CD4-positive, alpha-beta T cell treated with Interleukin-4 for 1 hour (primary cell): ENCODE results near the gene ZNF764.
"Not testable (repeated sequence)": the region's sequence is repeated elsewhere in the genome, so short reads cannot be mapped to it uniquely, and the experiment has no call there.

ENCODE experiments used
- DNase-seq, 2 donors: peaks; one replicate each; pipeline ENCODE4 v3.0.0-alpha.2; 2020 to 2022

Gene ZNF764

DNA sequence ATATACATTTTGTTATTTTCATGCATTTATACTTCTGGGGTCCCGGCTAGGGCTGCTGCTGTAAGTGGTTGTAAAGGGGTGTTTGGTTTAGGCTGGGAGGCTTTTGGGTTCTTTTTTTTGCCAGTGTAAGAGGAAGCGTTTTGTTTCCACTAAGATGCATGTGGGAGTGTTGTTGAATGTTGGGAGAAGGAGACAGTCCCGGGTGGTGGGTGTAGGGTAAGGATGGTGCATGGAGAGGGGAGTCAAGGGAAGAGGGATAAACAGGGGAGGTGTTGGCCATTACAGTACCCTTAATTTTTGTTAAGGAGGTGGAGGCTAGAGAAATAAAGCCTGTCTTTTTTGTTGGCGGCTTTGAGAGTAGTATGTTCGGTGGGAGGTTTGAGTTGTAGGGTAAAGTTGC is 15.1 kb downstream of the ZNF764 start:
- DNase-seq = no peak

DNA sequence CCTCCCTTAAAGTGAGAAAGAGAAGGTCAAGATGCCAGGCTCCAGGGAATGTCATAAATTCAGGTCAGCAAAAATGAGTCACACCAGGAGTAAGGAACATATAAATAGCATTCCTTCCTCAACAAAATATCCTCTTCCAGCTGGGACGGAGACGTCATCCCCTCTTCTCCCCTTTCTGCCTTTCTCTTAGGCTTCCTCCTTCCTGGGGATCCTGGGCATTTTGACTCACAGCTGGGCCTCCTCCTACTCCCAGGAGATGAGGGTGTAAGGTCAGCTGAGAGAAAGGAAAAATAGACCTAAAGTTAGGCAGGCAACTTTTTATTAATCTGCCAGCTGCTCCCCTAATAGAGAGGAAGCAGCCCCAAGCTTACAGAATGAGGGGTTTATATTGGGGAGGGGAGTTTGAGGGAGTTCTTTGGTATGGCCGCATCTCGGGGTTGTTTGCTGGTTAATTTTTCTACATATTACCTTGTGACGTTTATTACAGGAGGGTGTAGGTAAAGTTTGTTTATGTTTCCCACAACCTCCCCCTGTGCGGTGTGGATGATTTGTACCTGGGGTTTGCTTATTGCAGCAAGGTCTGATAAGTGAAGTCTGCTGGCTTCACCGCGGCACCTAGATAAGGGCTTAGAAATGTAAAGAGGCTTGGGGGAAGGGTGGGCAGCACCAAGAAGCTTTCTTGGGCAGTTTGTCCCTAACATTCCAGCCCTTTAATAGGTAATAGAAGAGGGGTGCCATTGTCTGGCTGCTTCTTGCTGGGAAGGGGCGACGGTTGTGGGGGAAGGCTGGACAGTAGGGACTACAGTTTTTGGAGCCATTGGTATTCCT is 16.5 kb downstream of the ZNF764 start:
- no peak for DNase-seq

DNA sequence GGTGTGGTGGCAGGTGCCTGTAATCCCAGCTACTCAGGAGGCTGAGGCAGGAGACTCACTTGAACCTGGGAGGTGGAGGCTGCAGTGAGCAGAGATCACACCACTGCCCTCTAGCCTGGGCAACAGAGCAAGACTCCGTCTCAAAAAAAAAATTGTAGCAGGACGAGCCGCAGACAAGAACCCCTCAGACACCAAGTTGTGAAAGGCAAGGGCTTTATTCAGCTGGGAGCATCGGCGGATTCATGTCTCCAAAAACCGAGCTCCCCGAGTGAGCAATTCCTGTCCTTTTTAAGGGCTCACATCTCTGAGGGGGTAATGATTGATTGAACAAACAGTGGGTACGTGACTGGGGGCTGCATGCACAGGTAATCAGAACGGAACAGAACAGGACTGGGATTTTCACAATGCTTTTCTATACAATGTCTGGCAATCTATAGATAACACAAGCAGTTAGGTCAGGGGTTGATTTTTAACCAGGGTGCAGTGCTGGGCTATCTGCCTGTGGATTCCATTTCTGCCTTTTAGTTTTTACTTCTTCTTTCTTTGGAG is 17.2 kb downstream of the ZNF764 start:
- not testable (repeated sequence) for DNase-seq

DNA sequence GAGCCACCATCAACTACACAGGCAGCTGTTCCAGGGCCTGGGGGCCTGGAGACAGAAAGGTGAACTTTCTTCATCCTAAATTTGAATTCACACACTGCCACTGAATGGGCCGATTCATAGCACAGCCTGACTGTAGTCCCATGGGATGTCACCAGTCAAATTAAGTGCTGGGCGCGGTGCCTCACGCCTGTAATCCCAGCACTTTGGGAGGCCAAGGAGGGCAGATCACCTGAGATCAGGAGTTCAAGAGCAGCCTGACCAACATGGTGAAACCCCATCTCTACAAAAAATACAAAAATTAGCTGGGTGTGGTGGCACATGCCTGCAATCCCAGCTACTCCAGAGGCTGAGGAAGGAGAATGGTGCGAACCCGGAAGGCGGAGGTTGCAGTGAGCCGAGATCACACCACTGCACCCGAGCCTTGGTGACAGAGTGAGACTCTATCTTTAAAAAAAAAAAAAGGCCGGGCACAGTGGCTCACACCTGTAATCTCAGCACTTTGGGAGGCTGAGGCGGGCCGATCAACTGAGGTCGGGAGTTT is 18.1 kb downstream of the ZNF764 start:
- DNase-seq = not testable (repeated sequence)

DNA sequence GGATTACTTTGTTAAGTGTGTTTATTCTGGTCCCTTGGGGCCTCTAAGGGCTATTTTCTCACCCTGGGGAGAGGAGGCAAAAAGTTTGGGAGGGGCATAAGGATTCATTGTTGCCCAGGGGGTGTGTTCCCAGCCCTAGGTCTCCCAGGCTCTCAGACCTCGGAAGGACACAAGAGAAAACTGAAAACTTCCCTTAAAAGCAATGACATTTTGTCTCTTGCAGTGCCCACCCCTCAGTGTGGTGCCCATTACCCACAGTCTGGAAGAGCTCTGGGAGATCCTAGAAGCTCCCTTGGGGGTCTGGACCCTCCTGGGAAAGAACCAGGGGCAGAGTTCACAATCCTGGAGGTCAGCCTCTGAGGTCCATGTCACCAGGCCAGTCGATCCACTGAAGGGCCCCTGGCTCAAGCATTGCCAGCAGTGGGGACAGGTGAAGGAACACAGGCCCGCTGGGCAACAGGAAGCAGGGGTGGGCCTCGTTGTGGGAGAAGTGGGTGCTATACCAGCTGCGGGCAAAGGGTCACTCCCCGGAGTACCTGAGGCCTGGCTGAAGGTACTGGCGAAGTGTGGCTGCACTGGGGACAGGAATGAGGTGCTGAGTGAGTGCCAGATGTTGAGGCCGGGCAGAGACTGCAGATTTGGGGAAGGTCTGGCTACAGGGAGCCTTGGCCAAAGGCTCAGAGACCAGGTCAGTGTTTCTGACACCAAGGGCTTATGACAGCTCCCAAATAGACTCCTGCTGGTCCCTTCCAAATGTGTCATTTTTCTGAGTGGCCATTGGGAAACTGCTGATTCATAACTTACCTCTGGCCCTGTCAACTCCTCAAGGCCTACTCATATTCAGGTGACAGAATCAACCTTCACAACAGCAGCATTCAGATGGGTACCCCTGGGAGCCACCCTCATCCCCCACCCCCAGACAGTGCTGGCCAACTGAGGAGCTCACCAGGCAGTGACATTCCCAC is 18.9 kb downstream of the ZNF764 start:
- DNase-seq = no peak

DNA sequence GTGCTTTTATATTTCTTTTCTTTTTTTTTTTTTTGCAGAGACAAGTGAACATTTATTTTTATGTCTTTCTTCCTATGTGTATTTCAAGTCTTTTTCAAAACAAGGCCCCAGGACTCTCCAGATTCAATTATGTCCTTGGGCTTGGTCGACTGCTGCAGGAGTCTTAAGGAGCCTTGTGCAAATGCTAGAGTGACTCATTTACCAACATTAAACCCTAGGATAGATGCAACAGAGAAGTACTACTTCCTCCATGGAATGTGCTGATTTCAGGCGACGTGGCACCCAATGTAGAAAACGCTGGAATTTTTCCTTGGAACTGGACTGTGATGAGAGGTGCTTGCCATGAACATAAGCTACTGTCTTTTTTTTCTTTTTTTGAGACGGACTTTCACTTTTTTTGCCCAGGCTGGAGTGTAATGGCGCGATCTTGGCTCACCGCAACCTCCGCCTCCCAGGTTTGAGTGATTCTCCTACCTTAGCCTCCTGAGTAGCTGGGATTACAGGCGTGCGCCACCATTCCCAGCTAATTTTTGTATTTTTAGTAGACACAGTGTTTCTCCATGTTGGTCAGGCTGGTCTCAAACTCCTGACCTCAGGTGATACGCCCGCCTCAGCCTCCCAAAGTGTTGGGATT is 21.7 kb downstream of the ZNF764 start:
- not testable (repeated sequence) for DNase-seq

DNA sequence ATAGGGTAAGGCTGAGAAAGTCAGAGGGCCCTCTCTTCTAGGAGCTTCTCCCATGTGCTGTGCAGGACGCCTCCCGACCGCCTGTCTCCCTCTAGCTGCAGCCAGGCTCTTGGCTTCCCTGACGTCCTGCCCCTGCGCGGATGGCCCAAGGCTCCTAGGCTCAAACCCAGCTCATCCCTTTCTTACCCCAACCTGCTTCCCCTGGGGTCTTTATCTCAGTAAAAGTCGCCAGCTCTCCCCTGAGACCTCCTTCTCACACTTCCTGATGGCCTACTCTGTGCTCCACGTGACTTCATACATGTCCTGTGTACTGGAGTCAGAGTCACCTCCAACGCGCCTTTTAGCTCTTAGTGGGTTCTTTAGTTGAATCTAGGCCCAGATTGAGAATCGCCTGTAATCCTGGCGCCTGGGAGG is 22.4 kb downstream of the ZNF764 start:
- DNase-seq = peak; percentile 66 to 69

DNA sequence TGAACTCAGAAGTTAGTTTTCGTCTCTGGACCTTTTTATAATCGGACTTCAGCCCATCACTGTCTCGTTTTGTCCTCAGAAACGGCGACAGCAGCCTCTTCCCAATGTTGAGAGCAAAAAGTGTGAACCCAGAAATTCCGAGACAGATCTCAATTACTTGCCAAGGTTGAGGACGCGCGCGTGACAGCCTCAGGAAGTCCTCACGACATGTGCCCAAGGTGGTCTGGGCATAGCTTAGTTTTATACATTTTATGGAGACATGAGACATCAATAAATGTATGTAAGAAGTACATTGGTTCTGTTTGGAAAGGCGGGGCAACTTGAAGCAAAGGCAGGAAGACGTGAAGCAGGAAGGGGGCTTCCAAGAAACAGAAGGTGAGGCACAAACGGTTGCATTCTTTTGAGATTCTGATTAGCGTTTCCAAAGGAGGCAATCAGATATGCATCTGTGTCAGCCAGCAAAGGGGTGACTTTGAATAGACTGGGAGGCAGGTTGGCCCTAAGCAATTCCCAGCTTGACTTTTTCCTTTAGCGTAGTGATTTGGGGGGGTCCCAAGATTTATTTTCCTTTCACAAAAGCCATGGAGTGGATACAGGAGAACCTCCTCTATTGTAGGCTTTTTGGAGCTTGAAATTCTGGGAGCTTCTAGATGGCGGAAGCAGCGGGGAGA is 22.9 kb downstream of the ZNF764 start:
- no peak for DNase-seq

DNA sequence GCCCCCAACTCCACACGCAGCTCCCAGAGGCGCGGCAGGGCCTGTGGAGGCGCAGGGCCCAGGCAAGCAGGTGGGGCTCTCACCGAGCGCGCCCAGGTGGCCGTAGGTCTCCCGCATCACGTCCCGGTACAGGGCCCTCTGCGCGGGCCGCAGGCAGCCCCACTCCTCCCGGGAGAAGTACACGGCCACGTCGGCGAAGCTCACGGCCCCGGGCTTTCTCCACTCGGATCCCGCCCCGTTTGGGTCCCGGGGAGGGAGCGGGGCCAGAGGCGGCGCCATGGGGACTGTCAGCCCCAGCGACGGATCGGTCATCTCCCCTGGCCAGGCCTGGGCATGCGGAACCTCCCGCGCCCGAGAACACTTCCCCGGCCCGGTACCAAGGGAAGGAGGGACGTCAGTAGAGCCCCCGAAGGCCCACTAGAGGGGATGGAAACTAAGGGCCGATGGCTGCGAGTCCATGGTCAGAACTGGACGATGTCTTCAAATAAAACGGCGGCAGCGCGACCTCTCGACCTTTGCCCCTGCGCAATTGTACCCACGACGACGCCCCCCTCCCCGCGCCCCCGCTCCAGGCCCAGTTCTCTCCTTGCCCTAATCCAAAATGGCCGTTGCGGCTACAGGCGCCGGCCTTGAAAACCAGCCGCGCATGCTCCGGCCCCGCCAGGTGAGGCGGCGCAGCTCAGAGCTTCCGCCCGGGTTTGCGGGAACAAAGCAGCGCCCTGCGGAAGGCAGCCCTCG is 23.6 kb downstream of the ZNF764 start, which contains the start of gene ZNF747:
ZNF747 (minus strand) TSS at position 491 of the 738 bp plus-strand sequence; CDS start at position 312, 179 bp downstream.
- peak; percentile 91 to 93 for DNase-seq

DNA sequence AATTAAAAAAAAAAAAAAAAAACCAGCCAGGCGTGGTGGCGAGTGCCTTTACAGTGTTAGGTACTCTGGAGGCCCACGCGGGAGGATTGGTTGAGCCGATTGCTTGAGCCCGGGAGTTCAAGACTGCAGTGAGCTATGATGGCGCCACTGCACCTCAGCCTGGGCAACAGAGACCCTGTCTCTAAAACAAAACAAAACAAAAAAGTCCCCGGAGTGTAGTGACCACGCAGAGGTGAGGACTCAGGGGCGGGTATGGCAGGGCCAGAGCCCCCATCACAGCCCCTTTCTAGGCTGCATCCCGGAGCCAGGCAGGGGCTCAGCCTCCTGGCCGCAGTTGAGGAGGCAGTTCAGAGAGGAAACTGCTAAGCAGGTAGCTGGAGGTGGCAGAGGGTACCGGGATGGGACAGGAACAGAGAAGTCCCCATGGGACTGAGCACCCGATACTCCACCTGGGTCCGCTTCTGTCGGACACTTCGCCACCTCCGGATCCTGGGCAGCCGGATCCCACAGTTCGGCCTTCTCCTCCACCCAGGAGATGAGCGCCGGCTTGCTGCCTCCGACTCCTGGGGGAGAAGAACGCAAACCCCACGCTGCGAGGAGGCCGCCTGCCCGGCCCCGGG is 24.3 kb downstream of the ZNF764 start:
- DNase-seq = no peak

DNA sequence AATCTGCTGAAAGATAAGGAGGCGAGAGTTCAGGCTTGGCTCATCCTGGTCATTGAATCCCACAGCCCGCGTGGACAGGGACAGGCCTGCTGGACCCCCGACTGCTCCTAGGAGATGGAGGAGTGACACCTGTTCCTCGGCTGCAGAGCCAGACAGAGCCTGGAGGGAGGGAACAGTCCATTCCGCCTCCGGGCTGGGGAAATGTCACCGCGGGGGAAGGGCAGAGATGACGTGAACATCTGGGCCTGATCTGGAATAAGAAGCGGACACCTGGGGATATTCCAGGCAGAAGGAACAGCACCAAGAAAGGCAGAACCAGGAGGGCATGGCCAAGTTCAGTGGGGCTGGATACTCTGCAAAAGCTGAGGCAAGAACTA is 25.0 kb downstream of the ZNF764 start:
- no peak for DNase-seq

DNA sequence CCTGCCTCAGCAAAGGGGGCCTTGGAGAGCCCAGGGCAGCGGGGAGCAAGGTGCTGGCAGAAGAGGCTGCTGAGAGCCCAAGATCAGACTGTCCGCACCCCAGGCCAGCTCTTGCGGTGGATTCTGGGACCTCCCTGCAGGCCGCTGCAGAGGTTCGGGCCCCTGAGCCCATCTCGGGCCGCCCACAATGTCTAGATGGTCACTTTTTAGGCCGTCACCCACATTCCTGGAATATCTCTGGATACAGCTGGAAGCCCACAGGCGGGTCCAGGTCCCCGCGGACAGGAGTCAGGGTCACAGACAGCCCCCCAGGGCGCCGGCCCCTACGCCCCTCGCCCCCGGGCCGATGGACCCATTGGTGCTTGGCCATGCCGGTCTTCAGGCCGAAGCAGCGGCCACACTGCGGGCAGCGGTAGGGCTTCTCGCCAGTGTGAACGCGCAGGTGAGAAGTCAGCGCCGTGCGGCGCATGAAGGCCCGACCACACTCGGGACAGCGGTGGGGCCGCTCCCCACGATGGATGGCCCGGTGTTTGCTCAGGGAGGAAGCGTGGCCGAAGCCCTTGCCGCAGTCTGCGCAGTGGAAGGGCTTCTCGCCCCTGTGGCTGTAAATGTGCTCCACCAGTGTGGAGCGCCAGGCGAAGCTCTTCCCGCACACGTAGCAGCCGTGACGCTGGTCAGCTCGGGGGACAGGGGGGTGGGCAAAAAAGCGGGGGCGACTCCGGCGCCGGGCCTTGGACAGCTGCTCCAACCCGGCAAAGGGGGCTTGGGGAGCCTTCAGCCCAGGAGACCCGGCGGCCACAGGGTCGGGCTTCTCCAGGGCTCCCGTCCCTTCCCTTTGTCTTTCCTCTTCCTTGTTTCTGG is 25.7 kb downstream of the ZNF764 start:
- no peak for DNase-seq

DNA sequence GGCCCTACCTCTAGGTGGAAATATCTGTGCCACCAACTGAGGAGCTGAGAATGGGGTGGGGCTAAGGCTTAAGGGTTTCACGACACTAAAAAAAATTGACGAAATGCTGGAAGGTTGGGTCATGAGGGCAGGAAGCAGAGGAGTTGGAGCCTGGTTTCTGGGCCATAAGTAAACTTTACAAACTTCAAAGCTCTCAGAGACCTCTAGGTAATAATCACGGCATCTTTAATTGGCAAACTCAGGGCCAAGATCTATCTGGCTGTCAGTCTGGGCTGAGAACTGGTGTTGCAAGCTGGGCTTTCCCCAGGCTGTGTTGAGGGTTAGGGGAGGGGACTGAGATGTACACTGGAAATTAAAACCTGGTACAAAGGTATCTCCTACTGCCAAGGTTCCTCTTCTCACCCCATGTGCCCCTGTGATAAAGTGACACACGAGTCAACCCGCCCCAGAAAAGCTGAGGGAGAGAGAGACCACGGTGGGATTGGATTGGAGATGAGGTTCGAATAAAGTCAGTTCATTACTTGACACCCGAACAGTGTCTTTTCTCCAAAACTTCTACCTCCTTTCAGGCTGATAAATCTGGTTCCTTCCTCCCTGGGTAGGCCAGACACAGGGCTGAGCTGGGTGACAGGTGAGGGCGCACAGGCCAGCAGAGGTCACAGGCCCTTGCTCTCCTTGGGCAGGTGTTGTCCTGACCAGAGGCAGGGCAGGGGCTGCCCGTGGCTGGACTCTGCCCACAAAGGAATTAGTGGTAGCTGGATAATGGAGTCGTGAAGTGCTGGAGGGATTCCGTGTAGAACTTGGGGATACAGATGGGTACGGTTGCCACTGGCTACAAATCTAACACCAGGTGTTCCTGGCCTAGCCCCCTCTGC is 27.8 kb downstream of the ZNF764 start:
- peak in 1 of 2 donors; percentile 46 for DNase-seq

DNA sequence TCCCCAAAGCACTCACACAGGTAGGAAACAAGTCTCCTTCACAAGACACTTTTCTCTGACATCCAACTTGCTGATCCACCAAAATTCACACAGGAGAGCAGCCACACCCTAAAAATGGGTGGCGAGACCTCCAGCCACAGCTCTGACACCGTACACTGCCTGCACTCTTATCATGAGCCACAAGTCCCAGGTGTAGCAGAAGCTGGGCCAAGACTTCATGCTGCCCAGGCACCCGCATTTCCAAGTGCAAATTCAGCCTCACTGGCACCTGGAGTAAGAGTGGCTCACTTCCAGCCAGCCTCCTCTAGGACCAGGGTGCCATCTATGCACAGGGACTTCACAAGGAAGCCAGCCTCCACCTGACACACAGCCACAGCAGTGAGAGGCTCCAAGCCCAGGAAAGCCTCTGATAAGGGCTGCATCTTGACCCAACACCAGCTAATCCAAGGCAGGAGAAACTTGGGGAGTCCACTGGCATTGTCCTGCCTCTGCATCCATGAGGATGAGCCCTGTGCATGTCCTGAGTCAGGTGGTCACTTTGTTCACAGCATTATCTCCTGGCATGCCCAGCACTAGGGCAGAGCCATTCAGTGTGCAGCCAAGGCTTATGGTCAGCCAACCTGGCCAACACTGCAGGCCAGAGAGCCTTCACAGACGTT is 29.2 kb downstream of the ZNF764 start:
- DNase-seq = no peak

DNA sequence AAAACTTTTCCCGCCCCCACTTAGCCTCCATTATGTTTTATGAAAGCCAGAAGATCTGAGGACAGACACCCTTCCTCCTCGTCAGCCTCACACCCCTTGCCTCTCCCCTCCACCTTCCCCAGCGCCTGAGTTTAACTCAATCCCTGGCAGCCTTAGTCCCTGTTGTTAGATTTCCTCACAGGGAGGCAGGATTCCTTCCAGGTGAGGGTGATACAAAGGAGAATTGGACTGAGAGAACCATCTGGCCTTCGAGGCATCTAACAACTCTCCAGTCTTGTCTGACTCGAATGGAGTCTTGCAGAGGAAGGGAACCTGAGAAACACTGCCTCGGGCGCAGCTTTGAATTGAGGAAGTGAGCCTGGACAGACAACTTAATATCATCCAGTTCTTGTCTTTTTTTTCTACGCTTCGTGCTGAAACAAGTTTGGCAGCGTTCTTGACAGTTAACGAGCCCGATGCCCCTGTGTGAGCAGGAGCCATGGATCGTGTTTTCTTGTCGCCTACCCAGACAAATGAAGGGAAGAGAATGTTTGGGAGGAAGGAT is 30.5 kb downstream of the ZNF764 start:
- DNase-seq = peak in 1 of 2 donors; percentile 56

DNA sequence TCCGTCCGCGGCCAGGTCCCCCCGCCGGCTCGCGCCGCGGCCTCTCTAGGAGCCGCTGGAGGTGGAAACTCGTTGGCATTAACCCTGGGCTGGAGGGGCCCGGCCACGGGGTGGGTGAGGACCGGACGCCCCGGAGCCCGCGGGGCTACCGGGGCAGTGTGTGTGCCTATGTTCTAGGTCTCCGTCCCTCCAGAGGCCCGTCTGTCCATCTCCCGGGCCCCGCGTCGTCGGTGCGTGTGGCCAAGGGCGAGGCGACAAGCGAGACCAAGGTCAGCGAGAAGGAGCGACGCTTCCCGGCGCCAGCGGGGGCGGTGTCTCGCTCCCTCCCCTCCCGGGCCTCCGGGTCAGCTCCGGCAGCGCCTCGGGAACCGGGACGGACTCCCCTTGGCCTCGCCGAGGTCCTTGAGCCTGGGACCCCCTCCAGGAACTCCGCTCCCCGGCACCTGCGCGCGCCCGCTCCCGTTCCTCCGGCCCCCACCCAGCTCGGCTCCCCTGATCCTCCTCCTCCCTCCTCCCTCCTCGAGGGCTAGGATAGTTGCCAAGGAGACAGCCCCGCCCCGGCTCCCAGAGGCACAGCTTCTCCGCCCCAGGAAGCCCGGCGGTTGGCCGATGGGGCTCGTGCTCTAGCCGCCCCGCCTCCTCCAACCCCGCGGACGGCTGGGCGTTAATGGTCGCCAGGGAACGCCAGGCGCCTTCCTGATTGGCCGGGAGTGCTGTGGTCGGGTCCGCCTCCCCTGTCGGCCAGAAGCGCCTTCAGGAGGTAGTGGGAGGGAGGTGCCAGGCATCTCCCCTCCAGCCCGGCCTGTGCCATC is 31.1 kb downstream of the ZNF764 start:
- DNase-seq = peak; percentile 93
